HCT116 (cell line): ENCODE measurements around the gene ZRANB1. TPM values are rescaled to one million over a fixed set of nuclear protein-coding genes. Genes with fewer than 3 reads are reported as not detected.

ENCODE experiments used
- ATAC-seq: fragments of 200-7000 bp; cut with Tn5 transposase; 2 replicates; pipeline ENCODE4 v1.9.1; 2020; ENCODE audit warnings: mild to moderate bottlenecking, moderate library complexity
- BruUV-seq: library from RNA; stranded (reverse); fragments of 400-500 nt; replicated peaks from 2 replicates; lab custom pipeline; 2021; lab: Mats Ljungman, UMichigan
- CTCF ChIA-PET: fragments of 300-600 bp; sonication (Branson Sonifier 250); formaldehyde crosslinking; loops from one replicate; lab custom pipeline; 2021; ENCODE audit warnings: antibody characterized with exemption; lab: Charles Lee
- POLR2A ChIA-PET: fragments of 300-600, 350-600 bp; sonication (Branson Sonifier 250); formaldehyde crosslinking; loops from one replicate; lab custom pipeline; 2021; ENCODE audit warnings: antibody characterized with exemption; lab: Charles Lee
- RAD21 ChIA-PET, 2 experiments: fragments of 300-600 bp; sonication (Branson Sonifier 250); formaldehyde crosslinking; loops; one replicate each; lab custom pipeline; 2023; ENCODE audit warnings: low total read pairs in 2 of 2; ENCODE audit not compliant: uncharacterized antibody in 2 of 2, unreplicated experiment in 2 of 2, low non-redundant PET in 1 of 2; lab: Charles Lee
- DNase-seq: peaks from one replicate; pipeline ENCODE4 v3.0.0-alpha.2; 2010; ENCODE audit warnings: low read depth, low spot score
- H2AFZ ChIP-seq: fragments of 200-600 bp; shearing (Covaris generic), sonication (generic); 2 replicates; pipeline ENCODE4 v1.6.1; 2017; ENCODE audit warnings: low read depth, mixed run types, mixed read lengths, antibody characterized with exemption, low read length; ENCODE audit not compliant: poor library complexity, severe bottlenecking
- H3K27ac ChIP-seq: 2 replicates; pipeline ENCODE4 v1.5.1; 2012; ENCODE audit warnings: low read depth, low read length
- H3K27me3 ChIP-seq: fragments of 200-600 bp; sonication (generic); 2 replicates; pipeline ENCODE4 v1.6.1; 2016; ENCODE audit warnings: mixed run types, low read length, mixed read lengths; ENCODE audit not compliant: insufficient read depth
- H3K36me3 ChIP-seq, 2 experiments: fragments of 200-500 bp in 1 of 2; fragments of 200-600 bp in 1 of 2; sonication (Bioruptor generic) in 1 of 2; sonication (generic) in 1 of 2; 2 replicates each; pipeline versions ENCODE4 v1.5.1 to v1.6.1; 2014 to 2016; ENCODE audit warnings: low read length in 2 of 2, inconsistent platforms in 1 of 2, mixed read lengths in 1 of 2, mixed run types in 1 of 2; ENCODE audit not compliant: insufficient read depth in 2 of 2, control insufficient read depth in 1 of 2
- H3K4me1 ChIP-seq, 2 experiments: fragments of 200-600 bp in 1 of 2; sonication (generic) in 1 of 2; 2 replicates each; pipeline versions ENCODE4 v1.5.1 to v1.6.1; 2012 to 2017; ENCODE audit warnings: low read length in 2 of 2, inconsistent platforms in 1 of 2, mild to moderate bottlenecking in 1 of 2, mixed read lengths in 1 of 2, mixed run types in 1 of 2, moderate library complexity in 1 of 2; ENCODE audit not compliant: insufficient read depth in 2 of 2, control insufficient read depth in 1 of 2
- H3K4me2 ChIP-seq: fragments of 200-600 bp; sonication (generic); 2 replicates; pipeline ENCODE4 v1.6.1; 2017; ENCODE audit warnings: mixed run types, low read length, mixed read lengths
- H3K4me3 ChIP-seq, 2 experiments: fragments of 200-600 bp in 1 of 2; sonication (generic) in 1 of 2; replicated peaks in 1 of 2; 2 replicates each; pipeline ENCODE4 v1.5.1; 2011 to 2016; ENCODE audit warnings: low read length in 2 of 2, control low read depth in 1 of 2, low read depth in 1 of 2, mild to moderate bottlenecking in 1 of 2, mixed read lengths in 1 of 2, mixed run types in 1 of 2
- H3K79me2 ChIP-seq: fragments of 200-600 bp; sonication (generic); 2 replicates; pipeline ENCODE4 v1.6.1; 2017; ENCODE audit warnings: mild to moderate bottlenecking, mixed run types, low read length, moderate library complexity, mixed read lengths; ENCODE audit not compliant: insufficient read depth
- H3K9ac ChIP-seq: fragments of 200-600 bp; sonication (generic); 2 replicates; pipeline ENCODE4 v1.6.1; 2016; ENCODE audit warnings: low read length, mixed read lengths
- H3K9me2 ChIP-seq: fragments of 200-600 bp; sonication (generic), shearing (Covaris generic); 2 replicates; pipeline ENCODE4 v1.6.1; 2017; ENCODE audit warnings: mixed run types, mild to moderate bottlenecking, moderate library complexity; ENCODE audit not compliant: insufficient read depth
- H3K9me3 ChIP-seq, 2 experiments: fragments of 200-500 bp in 1 of 2; fragments of 200-600 bp in 1 of 2; sonication (Bioruptor generic) in 1 of 2; sonication (generic) in 1 of 2; 2 replicates each; pipeline ENCODE4 v1.6.1; 2014 to 2017; ENCODE audit warnings: low read length in 2 of 2, mixed read lengths in 2 of 2, inconsistent platforms in 1 of 2, low read depth in 1 of 2, mild to moderate bottlenecking in 1 of 2, mixed run types in 1 of 2, moderate library complexity in 1 of 2; ENCODE audit not compliant: control insufficient read depth in 1 of 2, insufficient read depth in 1 of 2
- H4K20me1 ChIP-seq: fragments of 200-600 bp; sonication (generic), shearing (Covaris generic); 2 replicates; pipeline ENCODE4 v1.6.1; 2017; ENCODE audit warnings: mixed run types, mild to moderate bottlenecking, moderate library complexity; ENCODE audit not compliant: insufficient read depth
- EGR1 ChIP-seq: IDR thresholded peaks from 2 replicates; pipeline ENCODE4 v1.6.1; 2012; ENCODE audit warnings: low read depth
- EZH2 ChIP-seq: fragments of 200-600 bp; sonication (generic); IDR thresholded peaks from 2 replicates; pipeline ENCODE4 v1.6.1; 2017; ENCODE audit warnings: antibody characterized with exemption, mixed run types
- FOSL1 ChIP-seq: IDR thresholded peaks from 2 replicates; pipeline ENCODE4 v1.6.1; 2012; ENCODE audit warnings: low read depth
- RAD21 ChIP-seq: IDR thresholded peaks from 2 replicates; pipeline ENCODE4 v1.6.1; 2012; ENCODE audit warnings: low read depth, mild to moderate bottlenecking
- REST ChIP-seq: IDR thresholded peaks from 2 replicates; pipeline ENCODE4 v1.6.1; 2012; ENCODE audit warnings: low read depth
- SRF ChIP-seq: IDR thresholded peaks from 2 replicates; pipeline ENCODE4 v1.6.1; 2012; ENCODE audit warnings: low read depth
- YY1 ChIP-seq: IDR thresholded peaks from 2 replicates; pipeline ENCODE4 v1.6.1; 2011; ENCODE audit warnings: low read length, low read depth, moderate library complexity, mild to moderate bottlenecking; ENCODE audit not compliant: insufficient replicate concordance; ENCODE audit errors: extremely low read depth
- ZNF274 ChIP-seq: fragments of 200-500 bp; sonication (Bioruptor generic); IDR thresholded peaks from 2 replicates; pipeline ENCODE4 v1.6.1; 2014; ENCODE audit warnings: mild to moderate bottlenecking, low read depth, low read length, inconsistent platforms
- intact Hi-C: fragments of 100-400 bp; cut with micrococcal nuclease; formaldehyde crosslinking; loops from 2 replicates; pipeline ENCODE4 v1.10.0; 2022
- total RNA-seq: library from RNA; stranded (reverse); gene quantifications from one replicate; pipeline ENCODE4 v1.2.1, GENCODE V29; 2021; ENCODE audit not compliant: unreplicated experiment
- TF ChIP-seq, protein P1 (sequence below): IDR thresholded peaks from 2 replicates; pipeline ENCODE4 v1.6.1; 2011; ENCODE audit warnings: mild to moderate bottlenecking, low read length, moderate library complexity; ENCODE audit not compliant: insufficient replicate concordance; ENCODE audit errors: extremely low read depth
- TF ChIP-seq, protein P2 (sequence below): IDR thresholded peaks from 2 replicates; pipeline ENCODE4 v1.6.1; 2012

ZRANB1 gene
- total RNA-seq, 1 experiment from 2014 or later: 23.9 TPM

DNA sequence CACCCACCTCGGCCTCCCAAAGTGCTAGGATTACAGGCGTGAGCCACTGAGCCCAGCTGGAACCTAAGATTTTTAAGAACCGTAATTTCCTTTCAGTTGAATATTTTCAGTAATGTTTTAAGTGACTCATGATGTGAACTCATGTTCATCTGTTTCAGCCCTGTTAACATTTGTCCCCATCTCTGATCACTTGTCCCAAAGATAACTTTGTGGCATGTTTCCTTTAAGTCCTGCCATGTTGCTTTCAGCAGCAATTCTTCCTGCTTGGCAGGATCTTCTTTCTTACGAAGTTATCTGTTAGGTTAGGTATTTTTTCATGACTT lies 19.3 kb downstream of the ZRANB1 start:
- ChIA-PET POLR2A (interaction anchor here (1.2 kb wide), 1 partner anchor 17 kb away, joined by 3 read pairs; no protein-coding TSS in a partner anchor), RAD21 (no interaction called here), CTCF (no interaction called here)

GRCh38 chr10:124962421-124962820 lies 20.5 kb downstream of the ZRANB1 start:
- BruUV-seq: no TSS peak

More for the DNA sequence above, 19.3 kb downstream of the ZRANB1 start:
- H3K9me3 ChIP-seq: no peaks in the 10 kb centered on the region
- no peak for ATAC-seq
- no peaks in the 10 kb centered on the region for H3K9me2 ChIP-seq
- H3K9ac ChIP-seq: no peak overlapping the region
- no peaks in the 10 kb centered on the region for H3K27me3 ChIP-seq
- H3K4me1 ChIP-seq: peaks cover 0 to 17% of the 10 kb centered on the region in 2 experiments
- intact Hi-C loops: no loop called here
- TF ChIP-seq EZH2: no peak
- no peak for TF ChIP-seq YY1
- H3K36me3 ChIP-seq: 0 out of 4 replicates have a peak, but pooled peaks cover 0 to 1% of the 10 kb centered on the region in 2 experiments
- H4K20me1 ChIP-seq: peaks cover 37% of the 10 kb centered on the region; the same call in 1 of the 2 replicates
- no TSS peak for BruUV-seq
- DNase-seq: no peak
- no peak overlapping the region for H3K27ac ChIP-seq
- H3K4me2 ChIP-seq: no peak overlapping the region
- H2AFZ ChIP-seq: no peak overlapping the region
- peaks cover 98% of the 10 kb centered on the region for H3K79me2 ChIP-seq
- H3K4me3 ChIP-seq: no peak overlapping the region

More at GRCh38 chr10:124962421-124962820, 20.5 kb downstream of the ZRANB1 start:
- Histone ChIP-seq H3K9me2 (no peaks in the 10 kb centered on the region), H4K20me1 (peaks cover 31% of the 10 kb centered on the region; the same call in 1 of the 2 replicates), H3K27me3 (no peaks in the 10 kb centered on the region), H2AFZ (no peak overlapping the region), H3K9me3 (no peaks in the 10 kb centered on the region), H3K4me2 (peak overlapping the region; percentile 8; the same call in 1 of the 2 replicates), H3K4me1 (peaks cover 0 to 17% of the 10 kb centered on the region in 2 experiments), H3K27ac (no peak overlapping the region)
- ChIA-PET RAD21 (no interaction called here), POLR2A (no interaction called here)
- intact Hi-C loops: no loop called here
- TF ChIP-seq RAD21: no peak
- TF ChIP-seq, protein P1, sequence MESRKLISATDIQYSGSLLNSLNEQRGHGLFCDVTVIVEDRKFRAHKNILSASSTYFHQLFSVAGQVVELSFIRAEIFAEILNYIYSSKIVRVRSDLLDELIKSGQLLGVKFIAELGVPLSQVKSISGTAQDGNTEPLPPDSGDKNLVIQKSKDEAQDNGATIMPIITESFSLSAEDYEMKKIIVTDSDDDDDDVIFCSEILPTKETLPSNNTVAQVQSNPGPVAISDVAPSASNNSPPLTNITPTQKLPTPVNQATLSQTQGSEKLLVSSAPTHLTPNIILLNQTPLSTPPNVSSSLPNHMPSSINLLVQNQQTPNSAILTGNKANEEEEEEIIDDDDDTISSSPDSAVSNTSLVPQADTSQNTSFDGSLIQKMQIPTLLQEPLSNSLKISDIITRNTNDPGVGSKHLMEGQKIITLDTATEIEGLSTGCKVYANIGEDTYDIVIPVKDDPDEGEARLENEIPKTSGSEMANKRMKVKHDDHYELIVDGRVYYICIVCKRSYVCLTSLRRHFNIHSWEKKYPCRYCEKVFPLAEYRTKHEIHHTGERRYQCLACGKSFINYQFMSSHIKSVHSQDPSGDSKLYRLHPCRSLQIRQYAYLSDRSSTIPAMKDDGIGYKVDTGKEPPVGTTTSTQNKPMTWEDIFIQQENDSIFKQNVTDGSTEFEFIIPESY: no peak
- no peak for TF ChIP-seq REST
- TF ChIP-seq, protein P2, sequence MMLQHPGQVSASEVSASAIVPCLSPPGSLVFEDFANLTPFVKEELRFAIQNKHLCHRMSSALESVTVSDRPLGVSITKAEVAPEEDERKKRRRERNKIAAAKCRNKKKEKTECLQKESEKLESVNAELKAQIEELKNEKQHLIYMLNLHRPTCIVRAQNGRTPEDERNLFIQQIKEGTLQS: no peak
- no peak for TF ChIP-seq FOSL1
- TF ChIP-seq ZNF274: no peak
- TF ChIP-seq EGR1: no peak
- no peak for TF ChIP-seq YY1
- no peak for TF ChIP-seq SRF
- TF ChIP-seq, all 23 proteins: peak for 0
- ATAC-seq: no peak
- Histone ChIP-seq H3K4me3 (no peak overlapping the region), H3K36me3 (peaks cover 0 to 7% of the 10 kb centered on the region in 2 experiments; a peak in 1 of 4 replicates), H3K9ac (no peak overlapping the region), H3K79me2 (peaks cover 97% of the 10 kb centered on the region)
- CTCF ChIA-PET: no interaction called here
- DNase-seq: no peak
